Endometrial microvascular endothelial cells (primary cell): ENCODE measurements around the gene ZPBP. TPM values are rescaled to one million over a fixed set of nuclear protein-coding genes. Genes with fewer than 3 reads are reported as not detected.

Experiments
- total RNA-seq: library from RNA; depleted of rRNA; stranded (reverse); fragments of >200 nt; gene quantifications from one replicate; pipeline ENCODE4 v1.2.3, GENCODE V29; 2015; ENCODE audit errors: inconsistent ontology term

ZPBP gene
- total RNA-seq, 1 donor from 2014 or later, result not detected

Other genes starting within 250 kb of the ZPBP start
- not detected for gene IKZF1, start 211.5 kb upstream of the ZPBP start, total RNA-seq